ENCODE data around the gene SDR9C7. TPM values are rescaled to one million over a fixed set of nuclear protein-coding genes. Genes with fewer than 3 reads are reported as not detected.
"Not testable (repeated sequence)": the region's sequence is repeated elsewhere in the genome, so short reads cannot be mapped to it uniquely, and the experiment has no call there.

SDR9C7 gene
- total RNA-seq, 1 donor from 2014 or later: not detected

GRCh38 chr12:56929780-56930179, 4.4 kb downstream of the SDR9C7 start:
- Mint-ChIP-seq H3K4me1 (ENCODE audit: unreplicated experiment) (peaks cover 3% of the 10 kb centered on the region), H3K4me3 (ENCODE audit: unreplicated experiment) (no peak overlapping the region), H3K9me3 (ENCODE audit: unreplicated experiment) (no peaks in the 10 kb centered on the region), H3K36me3 (ENCODE audit: unreplicated experiment) (no peaks in the 10 kb centered on the region), H3K27ac (ENCODE audit: unreplicated experiment) (no peak overlapping the region), H3K27me3 (ENCODE audit: unreplicated experiment) (peaks cover 39% of the 10 kb centered on the region)
- TF ChIP-seq CTCF (IDR thresholded peaks at IDR 0.05): no peak
- DNase-seq (ENCODE audit: extremely low spot score, unreplicated experiment): peak; percentile 68

- peaks cover 39% of the 10 kb centered on the region for H3K27me3 Mint-ChIP-seq (ENCODE audit: unreplicated experiment)
- peaks cover 3% of the 10 kb centered on the region for H3K4me1 Mint-ChIP-seq (ENCODE audit: unreplicated experiment)
- H3K9me3 Mint-ChIP-seq (ENCODE audit: unreplicated experiment): no peaks in the 10 kb centered on the region
- H3K4me3 Mint-ChIP-seq (ENCODE audit: unreplicated experiment): no peak overlapping the region
- H3K27ac Mint-ChIP-seq (ENCODE audit: unreplicated experiment): no peak overlapping the region
- TF ChIP-seq CTCF (IDR thresholded peaks at IDR 0.05): no peak
- DNase-seq (ENCODE audit: extremely low spot score, unreplicated experiment): no peak
- H3K36me3 Mint-ChIP-seq (ENCODE audit: unreplicated experiment): no peaks in the 10 kb centered on the region
These were observed 5.9 kb downstream of the SDR9C7 start for GRCh38 chr12:56928262-56928661.

GRCh38 chr12:56927281-56927680, 6.9 kb downstream of the SDR9C7 start:
- Mint-ChIP-seq H3K27me3 (ENCODE audit: unreplicated experiment) (peaks cover 45% of the 10 kb centered on the region), H3K27ac (ENCODE audit: unreplicated experiment) (no peak overlapping the region), H3K4me3 (ENCODE audit: unreplicated experiment) (no peak overlapping the region), H3K4me1 (ENCODE audit: unreplicated experiment) (peaks cover 3% of the 10 kb centered on the region), H3K36me3 (ENCODE audit: unreplicated experiment) (no peaks in the 10 kb centered on the region), H3K9me3 (ENCODE audit: unreplicated experiment) (no peaks in the 10 kb centered on the region)
- TF ChIP-seq CTCF (IDR thresholded peaks at IDR 0.05): no peak
- no peak for DNase-seq (ENCODE audit: extremely low spot score, unreplicated experiment)

GRCh38 chr12:56922031-56922430, 12.2 kb downstream of the SDR9C7 start:
- no peak for TF ChIP-seq CTCF (IDR thresholded peaks at IDR 0.05)
- H3K4me1 Mint-ChIP-seq (ENCODE audit: unreplicated experiment): no peaks in the 10 kb centered on the region
- DNase-seq (ENCODE audit: extremely low spot score, unreplicated experiment): no peak

GRCh38 chr12:56921346-56921745, 12.9 kb downstream of the SDR9C7 start:
- Mint-ChIP-seq H3K4me1 (ENCODE audit: unreplicated experiment) (no peaks in the 10 kb centered on the region), H3K27me3 (ENCODE audit: unreplicated experiment) (peaks cover 39% of the 10 kb centered on the region), H3K9me3 (ENCODE audit: unreplicated experiment) (peaks cover 8% of the 10 kb centered on the region), H3K27ac (ENCODE audit: unreplicated experiment) (no peak overlapping the region), H3K36me3 (ENCODE audit: unreplicated experiment) (no peaks in the 10 kb centered on the region), H3K4me3 (ENCODE audit: unreplicated experiment) (no peak overlapping the region)
- DNase-seq (ENCODE audit: extremely low spot score, unreplicated experiment): no peak
- no peak for TF ChIP-seq CTCF (IDR thresholded peaks at IDR 0.05)

More at GRCh38 chr12:56922031-56922430, 12.2 kb downstream of the SDR9C7 start:
- Mint-ChIP-seq H3K4me3 (ENCODE audit: unreplicated experiment) (no peak overlapping the region), H3K27ac (ENCODE audit: unreplicated experiment) (no peak overlapping the region), H3K36me3 (ENCODE audit: unreplicated experiment) (no peaks in the 10 kb centered on the region), H3K27me3 (ENCODE audit: unreplicated experiment) (peaks cover 40% of the 10 kb centered on the region), H3K9me3 (ENCODE audit: unreplicated experiment) (peaks cover 8% of the 10 kb centered on the region)

- not testable (repeated sequence) for H3K9me3 Mint-ChIP-seq (ENCODE audit: unreplicated experiment); H3K27ac Mint-ChIP-seq (ENCODE audit: unreplicated experiment); DNase-seq (ENCODE audit: extremely low spot score, unreplicated experiment); H3K36me3 Mint-ChIP-seq (ENCODE audit: unreplicated experiment); H3K4me3 Mint-ChIP-seq (ENCODE audit: unreplicated experiment); H3K4me1 Mint-ChIP-seq (ENCODE audit: unreplicated experiment)
- peaks cover 35% of the 10 kb centered on the region for H3K27me3 Mint-ChIP-seq (ENCODE audit: unreplicated experiment)
These were observed 16.1 kb downstream of the SDR9C7 start for GRCh38 chr12:56918139-56918538.

All from osteocyte (in vitro differentiated cells).